H1 (cell line): ENCODE results near the gene SLC9A7. TPM values are rescaled to one million over a fixed set of nuclear protein-coding genes. Genes with fewer than 3 reads are reported as not detected.
"Not testable (repeated sequence)": the region's sequence is repeated elsewhere in the genome, so short reads cannot be mapped to it uniquely, and the experiment has no call there.

ENCODE experiments used
- CTCF ChIA-PET: fragments of 300-600 bp; sonication (Branson Sonifier 250); formaldehyde crosslinking; loops from one replicate; lab custom pipeline; 2021; ENCODE audit not compliant: partially characterized antibody; lab: Charles Lee
- POLR2A ChIA-PET: fragments of 300-600 bp; sonication (Branson Sonifier 250); formaldehyde crosslinking; loops from one replicate; lab custom pipeline; 2021; ENCODE audit warnings: inconsistent platforms; ENCODE audit not compliant: partially characterized antibody; lab: Charles Lee
- DNase-seq, 2 experiments: peaks; one replicate each; pipeline versions ENCODE4 v3.0.0 to v3.0.0-alpha.2; 2010 to 2022; ENCODE audit warnings: low spot score in 2 of 2, low read depth in 1 of 2, mixed read lengths in 1 of 2
- FAIRE-seq: peaks from 2 replicates; lab custom pipeline; 2011; peaks lifted over from hg19 to GRCh38; lab: Jason Lieb, UNC
- H2AFZ ChIP-seq: 2 replicates; pipeline ENCODE4 v1.8.1; 2012; ENCODE audit warnings: low read length, inconsistent platforms
- H2AK5ac ChIP-seq: 2 replicates; pipeline ENCODE4 v1.6.1; 2013; ENCODE audit warnings: low read depth, low read length
- H2BK120ac ChIP-seq: replicated peaks from 2 replicates; pipeline ENCODE3; 2013; ENCODE audit warnings: low read depth, low read length, inconsistent platforms
- H2BK12ac ChIP-seq: 2 replicates; pipeline ENCODE4 v1.6.1; 2013; ENCODE audit warnings: low read depth, low read length
- H2BK15ac ChIP-seq: 2 replicates; pipeline ENCODE4 v1.6.1; 2013; ENCODE audit warnings: low read length
- H2BK20ac ChIP-seq: 2 replicates; pipeline ENCODE4 v1.6.1; 2013; ENCODE audit warnings: low read length
- H2BK5ac ChIP-seq: 2 replicates; pipeline ENCODE4 v1.6.1; 2013; ENCODE audit warnings: low read depth, low read length
- H3K14ac ChIP-seq: 2 replicates; pipeline ENCODE4 v1.6.1; 2013; ENCODE audit warnings: inconsistent platforms; ENCODE audit not compliant: insufficient read length
- H3K18ac ChIP-seq: 2 replicates; pipeline ENCODE4 v1.6.1; 2013; ENCODE audit warnings: low read length; ENCODE audit errors: extremely low read depth
- H3K23ac ChIP-seq: 2 replicates; pipeline ENCODE4 v1.6.1; 2013; ENCODE audit warnings: inconsistent platforms; ENCODE audit not compliant: insufficient read length
- H3K23me2 ChIP-seq: 2 replicates; pipeline ENCODE4 v1.6.1; 2013; ENCODE audit warnings: low read depth, low read length
- H3K27ac ChIP-seq: 2 replicates; pipeline ENCODE4 v1.6.1; 2011; ENCODE audit warnings: low read depth, low read length, inconsistent platforms
- H3K27me3 ChIP-seq, 4 experiments: replicated peaks in 1 of 4; 1 replicate in 1 of 4; 2 replicates in 3 of 4; pipeline versions ENCODE4 v1.6.1 to v1.8.1; 2011 to 2013; ENCODE audit warnings: low read length in 3 of 4, mild to moderate bottlenecking in 3 of 4, inconsistent platforms in 2 of 4, mixed read lengths in 2 of 4, moderate library complexity in 1 of 4; ENCODE audit not compliant: control insufficient read depth in 3 of 4, insufficient read depth in 3 of 4; ENCODE audit errors: extremely low read depth in 1 of 4
- H3K36me3 ChIP-seq, 4 experiments: 2 replicates each; pipeline versions ENCODE4 v1.6.1 to v1.8.1; 2011 to 2013; ENCODE audit warnings: mild to moderate bottlenecking in 4 of 4, low read length in 3 of 4, moderate library complexity in 2 of 4, control low read depth in 1 of 4, inconsistent platforms in 1 of 4; ENCODE audit not compliant: insufficient read depth in 4 of 4, control insufficient read depth in 2 of 4
- H3K4ac ChIP-seq: replicated peaks from 2 replicates; pipeline ENCODE3; 2013; ENCODE audit warnings: low read length, low read depth, mixed read lengths, inconsistent platforms; ENCODE audit not compliant: insufficient read length
- H3K4me1 ChIP-seq, 4 experiments: replicated peaks in 1 of 4; 1 replicate in 1 of 4; 2 replicates in 3 of 4; pipeline versions ENCODE4 v1.6.1 to v1.8.1; 2011 to 2013; ENCODE audit warnings: low read length in 3 of 4, inconsistent platforms in 2 of 4, mixed read lengths in 1 of 4; ENCODE audit not compliant: insufficient read depth in 4 of 4, control insufficient read depth in 3 of 4
- H3K4me2 ChIP-seq, 2 experiments: 2 replicates each; pipeline versions ENCODE4 v1.6.1 to v1.8.1; 2011 to 2013; ENCODE audit warnings: low read depth in 2 of 2, low read length in 2 of 2, control low read depth in 1 of 2, inconsistent platforms in 1 of 2, mild to moderate bottlenecking in 1 of 2; ENCODE audit not compliant: insufficient read depth in 1 of 2
- H3K4me3 ChIP-seq, 4 experiments: fragments of 200-600, 300-600 bp in 1 of 4; sonication (generic), shearing (Covaris generic), sonication (Bioruptor Twin) in 1 of 4; 2 replicates each; pipeline versions ENCODE4 v1.5.1 to v1.8.1; 2011 to 2016; ENCODE audit warnings: low read length in 4 of 4, low read depth in 3 of 4, control low read depth in 2 of 4, inconsistent platforms in 2 of 4, mild to moderate bottlenecking in 2 of 4, mixed read lengths in 1 of 4, moderate library complexity in 1 of 4; ENCODE audit not compliant: insufficient read depth in 2 of 4; ENCODE audit errors: extremely low read depth in 1 of 4
- H3K56ac ChIP-seq: replicated peaks from 2 replicates; pipeline ENCODE3; 2013; ENCODE audit warnings: low read depth, mild to moderate bottlenecking, mixed read lengths, low read length, inconsistent platforms; ENCODE audit not compliant: insufficient read length
- H3K79me1 ChIP-seq: 2 replicates; pipeline ENCODE4 v1.6.1; 2013; ENCODE audit warnings: low read depth, low read length, control low read depth
- H3K79me2 ChIP-seq, 2 experiments: 2 replicates each; pipeline versions ENCODE4 v1.6.1 to v1.8.1; 2012 to 2013; ENCODE audit warnings: low read length in 2 of 2, mild to moderate bottlenecking in 2 of 2, inconsistent platforms in 1 of 2; ENCODE audit not compliant: insufficient read depth in 2 of 2, control insufficient read depth in 1 of 2
- H3K9ac ChIP-seq, 4 experiments: replicated peaks in 1 of 4; 1 replicate in 1 of 4; 2 replicates in 3 of 4; pipeline versions ENCODE4 v1.6.1 to v1.8.1; 2011 to 2013; ENCODE audit warnings: low read depth in 3 of 4, low read length in 3 of 4, control low read depth in 2 of 4, mild to moderate bottlenecking in 2 of 4, moderate library complexity in 2 of 4, inconsistent platforms in 1 of 4; ENCODE audit errors: extremely low read depth in 1 of 4
- H3K9me3 ChIP-seq, 2 experiments: 2 replicates each; pipeline versions ENCODE4 v1.6.1 to v1.8.1; 2012 to 2013; ENCODE audit warnings: mild to moderate bottlenecking in 2 of 2, moderate library complexity in 2 of 2, control low read depth in 1 of 2, inconsistent platforms in 1 of 2, low read depth in 1 of 2, low read length in 1 of 2, mixed read lengths in 1 of 2; ENCODE audit not compliant: insufficient read depth in 2 of 2
- H4K20me1 ChIP-seq, 2 experiments: replicated peaks in 1 of 2; 2 replicates each; pipeline versions ENCODE3 to v1.8.1; 2011 to 2013; ENCODE audit warnings: inconsistent platforms in 2 of 2, low read length in 2 of 2, mild to moderate bottlenecking in 1 of 2; ENCODE audit not compliant: insufficient read depth in 2 of 2, control insufficient read depth in 1 of 2
- H4K5ac ChIP-seq: 2 replicates; pipeline ENCODE4 v1.6.1; 2013; ENCODE audit warnings: low read length, low read depth, mixed read lengths, inconsistent platforms; ENCODE audit not compliant: insufficient read length
- H4K8ac ChIP-seq: 2 replicates; pipeline ENCODE4 v1.8.0; 2013; ENCODE audit warnings: mild to moderate bottlenecking, moderate library complexity, low read length, inconsistent platforms; ENCODE audit not compliant: insufficient read depth; ENCODE audit errors: extremely low read depth
- H4K91ac ChIP-seq: replicated peaks from 2 replicates; pipeline ENCODE3; 2013; ENCODE audit warnings: low read length, mixed read lengths, inconsistent platforms; ENCODE audit not compliant: insufficient read length
- WGBS, 2 experiments: shearing (Covaris generic) in 1 of 2; methylation state at CpG; one replicate each; pipeline versions ENCODE4 v1.1.6 to v1.1.7; 2013 to 2015; ENCODE audit warnings: low lambda C conversion rate in 2 of 2, mixed read lengths in 2 of 2, inconsistent platforms in 1 of 2, low coverage in 1 of 2, missing lambda C conversion rate in 1 of 2; ENCODE audit not compliant: insufficient replicate concordance in 2 of 2, insufficient coverage in 1 of 2, insufficient read length in 1 of 2; ENCODE audit errors: extremely low coverage in 1 of 2, missing lambda C conversion rate in 1 of 2; 5-methylcytosine and 5-hydroxymethylcytosine counted together
- polyA plus RNA-seq, 7 experiments: library from polyadenylated mRNA; depleted of rRNA in 3 of 7; stranded (reverse) in 5 of 7; unstranded in 2 of 7; fragments of >200 nt in 5 of 7; fragments of 200-250 nt in 2 of 7; gene quantifications; 1 replicate in 5 of 7; 2 replicates in 1 of 7; 4 replicates in 1 of 7; pipeline versions ENCODE4 v1.2.1 to v1.2.3, GENCODE V29; 2011 to 2013; ENCODE audit warnings: missing spikeins in 2 of 7, mixed read lengths in 2 of 7
- total RNA-seq: library from RNA; stranded (reverse); fragmentation: NEBNext Ultra II Directional; extraction: Animal tissue kit (Norgen Biotek cat#: 25700); gene quantifications from 2 replicates; pipeline ENCODE4 v1.2.1, GENCODE V29; 2021

The SLC9A7 gene
- total and polyA plus RNA-seq, 2 of the 8 experiments (the other 6 are each of a cell fraction or from before 2014, with no cell fraction given): 6.7 to 17.2 TPM

GRCh38 chrX:46723569-46723927 lies 35.4 kb downstream of the SLC9A7 start:
- H4K8ac ChIP-seq, H3K23ac ChIP-seq, DNase-seq, H4K20me1 ChIP-seq, H2AK5ac ChIP-seq, H3K18ac ChIP-seq, H4K5ac ChIP-seq, H3K4ac ChIP-seq, H3K9ac ChIP-seq, H3K36me3 ChIP-seq, H2BK20ac ChIP-seq, H3K9me3 ChIP-seq, H2AFZ ChIP-seq, H2BK15ac ChIP-seq, H3K27ac ChIP-seq, H3K4me1 ChIP-seq, FAIRE-seq, H3K4me3 ChIP-seq, H3K27me3 ChIP-seq, H3K56ac ChIP-seq, H2BK12ac ChIP-seq, H2BK5ac ChIP-seq, H3K23me2 ChIP-seq, POLR2A ChIA-PET, H2BK120ac ChIP-seq, H4K91ac ChIP-seq, H3K4me2 ChIP-seq, H3K14ac ChIP-seq, CTCF ChIA-PET, H3K79me1 ChIP-seq: not testable (repeated sequence)
- WGBS, 2 experiments: 87% methylated on average over 3 of the region's 3 CpGs; no CpG with 5 or more reads in 1 of the 2 experiments
- peaks cover 0 to 14% of the 10 kb centered on the region in 2 experiments; a peak in 2 of 4 replicates for H3K79me2 ChIP-seq
